WTC11 (cell line): ENCODE results near the gene ACYP2. TPM values are rescaled to one million over a fixed set of nuclear protein-coding genes. Genes with fewer than 3 reads are reported as not detected.
A peak's percentile ranks its signal among the peaks of the same experiment; 100 is the strongest.

Experiments used
- ATAC-seq: fragments of 200-7000 bp; cut with Tn5 transposase; 2 replicates; pipeline ENCODE4 v1.10.0; 2021; ENCODE audit warnings: mild to moderate bottlenecking, moderate library complexity
- CTCF ChIA-PET: fragments of 300-600 bp; sonication (Branson Sonifier 250); formaldehyde crosslinking; loops from one replicate; lab custom pipeline; 2021; ENCODE audit warnings: antibody characterized with exemption; lab: Charles Lee
- POLR2A ChIA-PET: fragments of 350-600 bp; sonication (Branson Sonifier 250); formaldehyde crosslinking; loops from one replicate; lab custom pipeline; 2021; ENCODE audit warnings: antibody characterized with exemption; lab: Charles Lee
- DNase-seq: peaks from one replicate; pipeline ENCODE4 v3.0.0; 2021; ENCODE audit warnings: low spot score
- H3K27ac Mint-ChIP-seq: 2 replicates; pipeline ENCODE4 v1.8.0; 2021; ENCODE audit warnings: mixed read lengths
- H3K27me3 Mint-ChIP-seq: 2 replicates; pipeline ENCODE4 v1.8.0; 2021; ENCODE audit warnings: low read depth, mild to moderate bottlenecking, moderate library complexity, mixed read lengths
- H3K36me3 Mint-ChIP-seq: 2 replicates; pipeline ENCODE4 v1.8.0; 2021; ENCODE audit warnings: mixed read lengths
- H3K4me1 Mint-ChIP-seq: 2 replicates; pipeline ENCODE4 v1.8.0; 2022; ENCODE audit warnings: mixed read lengths
- H3K4me3 Mint-ChIP-seq: 2 replicates; pipeline ENCODE4 v1.8.0; 2021; ENCODE audit warnings: mild to moderate bottlenecking, moderate library complexity, mixed read lengths
- H3K9me3 Mint-ChIP-seq: 2 replicates; pipeline ENCODE4 v1.8.0; 2021; ENCODE audit warnings: mixed read lengths
- CREB1 ChIP-seq: sonication (generic); formaldehyde crosslinking; IDR thresholded peaks from 2 replicates; pipeline ENCODE4 v1.8.0; 2023; ENCODE audit warnings: mild to moderate bottlenecking, missing genetic modification reagents
- CREM ChIP-seq: sonication (generic); formaldehyde crosslinking; IDR thresholded peaks from 2 replicates; pipeline ENCODE4 v1.8.1; 2022; ENCODE audit warnings: mild to moderate bottlenecking, missing genetic modification reagents, moderate library complexity
- ESRRA ChIP-seq: sonication (generic); formaldehyde crosslinking; IDR thresholded peaks from 2 replicates; pipeline ENCODE4 v1.8.1; 2022; ENCODE audit warnings: mild to moderate bottlenecking, missing genetic modification reagents, borderline replicate concordance
- TCF7 ChIP-seq: sonication (generic); formaldehyde crosslinking; IDR thresholded peaks from 2 replicates; pipeline ENCODE4 v1.8.0; 2022; ENCODE audit warnings: mild to moderate bottlenecking, low read depth, missing genetic modification reagents, moderate library complexity
- ZNF317 ChIP-seq: sonication (generic); formaldehyde crosslinking; IDR thresholded peaks from 2 replicates; pipeline ENCODE4 v1.8.1; 2023; ENCODE audit warnings: low read depth, mild to moderate bottlenecking, moderate library complexity, missing genetic modification reagents, borderline replicate concordance
- ZNF423 ChIP-seq: fragments of 250-450 bp; sonication (Bioruptor Pico); IDR thresholded peaks from 2 replicates; pipeline ENCODE4 v2.1.2; 2022; ENCODE audit warnings: mild to moderate bottlenecking, moderate library complexity
- ZNF671 ChIP-seq: fragments of 250-450 bp; sonication (Bioruptor Pico); IDR thresholded peaks from 2 replicates; pipeline ENCODE4 v1.8.0; 2021; ENCODE audit warnings: mild to moderate bottlenecking
- total RNA-seq: library from RNA; stranded (reverse); gene quantifications from 3 replicates; pipeline ENCODE4 v1.2.3, GENCODE V29; 2021
- TF ChIP-seq, protein P1 (sequence below): fragments of 250-450 bp; sonication (Bioruptor Pico); IDR thresholded peaks from 2 replicates; pipeline ENCODE4 v1.9.0; 2021; ENCODE audit warnings: moderate library complexity, mild to moderate bottlenecking, inconsistent platforms, borderline replicate concordance
- TF ChIP-seq, protein P2 (sequence below): sonication (generic); formaldehyde crosslinking; IDR thresholded peaks from 2 replicates; pipeline ENCODE4 v1.8.1; 2022; ENCODE audit warnings: low read depth, missing genetic modification reagents, borderline replicate concordance
- TF ChIP-seq, protein P3 (sequence below): sonication (generic); formaldehyde crosslinking; IDR thresholded peaks from 2 replicates; pipeline ENCODE4 v1.8.0; 2022; ENCODE audit warnings: mild to moderate bottlenecking, missing genetic modification reagents
- TF ChIP-seq, protein P4 (sequence below): fragments of 250-450 bp; sonication (Bioruptor Pico); IDR thresholded peaks from 2 replicates; pipeline ENCODE4 v1.8.0; 2021; ENCODE audit warnings: mild to moderate bottlenecking
- TF ChIP-seq, protein P5 (sequence below): sonication (generic); formaldehyde crosslinking; conservative IDR thresholded peaks from 2 replicates; pipeline ENCODE4 v1.8.1; 2023; ENCODE audit warnings: mild to moderate bottlenecking, low read depth, missing genetic modification reagents, moderate library complexity

The ACYP2 gene
- total RNA-seq, 1 experiment from 2014 or later: 4.4 TPM

DNA sequence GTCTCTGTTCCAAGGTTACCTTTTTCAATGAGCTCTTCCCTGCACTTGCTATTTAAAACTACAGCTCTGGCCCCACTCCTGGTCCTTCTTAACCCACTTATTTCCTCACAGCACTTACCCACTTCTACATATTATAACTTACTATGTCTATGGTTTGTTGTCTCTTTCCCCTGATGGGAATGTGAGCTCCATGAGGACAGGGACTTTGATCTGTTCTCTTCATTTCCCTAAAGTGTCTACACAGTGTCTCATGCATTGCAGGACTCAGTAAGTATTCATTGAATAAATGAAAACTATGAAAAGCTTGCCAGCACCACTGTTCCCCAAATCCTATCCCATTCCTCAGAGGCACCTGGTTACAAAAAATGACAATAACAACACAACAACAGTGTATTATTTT lies 18.3 kb upstream of the ACYP2 start:
- no peak for DNase-seq

DNA sequence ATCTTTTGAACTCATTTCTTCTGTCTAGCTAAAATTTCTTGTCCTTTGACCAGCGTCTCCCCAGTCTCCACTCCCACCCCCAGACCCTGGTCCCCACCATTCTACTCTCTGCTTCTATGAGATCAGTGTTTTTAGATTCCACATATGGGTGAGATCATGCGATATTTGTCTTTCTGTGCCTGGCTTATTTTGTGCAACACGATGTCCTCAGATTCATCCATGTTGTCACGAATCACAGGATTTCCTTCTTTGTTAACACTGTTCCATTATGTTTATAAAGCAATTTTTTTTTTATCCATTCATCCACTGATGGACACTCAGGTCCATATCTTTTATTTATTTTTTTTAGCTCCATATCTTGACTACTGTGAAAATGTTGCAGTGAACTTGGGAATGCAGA lies 16.0 kb upstream of the ACYP2 start:
- H3K9me3 Mint-ChIP-seq: peaks cover 7% of the 10 kb centered on the region
- peaks cover 7% of the 10 kb centered on the region for H3K36me3 Mint-ChIP-seq
- H3K4me1 Mint-ChIP-seq: peaks cover 6% of the 10 kb centered on the region
- H3K4me3 Mint-ChIP-seq: no peak overlapping the region
- DNase-seq (no peak), ATAC-seq (no peak)
- TF ChIP-seq, protein P1, sequence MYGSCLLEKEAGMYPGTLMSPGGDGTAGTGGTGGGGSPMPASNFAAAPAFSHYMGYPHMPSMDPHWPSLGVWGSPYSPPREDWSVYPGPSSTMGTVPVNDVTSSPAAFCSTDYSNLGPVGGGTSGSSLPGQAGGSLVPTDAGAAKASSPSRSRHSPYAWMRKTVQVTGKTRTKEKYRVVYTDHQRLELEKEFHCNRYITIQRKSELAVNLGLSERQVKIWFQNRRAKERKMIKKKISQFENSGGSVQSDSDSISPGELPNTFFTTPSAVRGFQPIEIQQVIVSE (CRISPR knock-in tag): no peak
- TF ChIP-seq ESRRA (CRISPR knock-in tag): no peak
- TF ChIP-seq, protein P2, sequence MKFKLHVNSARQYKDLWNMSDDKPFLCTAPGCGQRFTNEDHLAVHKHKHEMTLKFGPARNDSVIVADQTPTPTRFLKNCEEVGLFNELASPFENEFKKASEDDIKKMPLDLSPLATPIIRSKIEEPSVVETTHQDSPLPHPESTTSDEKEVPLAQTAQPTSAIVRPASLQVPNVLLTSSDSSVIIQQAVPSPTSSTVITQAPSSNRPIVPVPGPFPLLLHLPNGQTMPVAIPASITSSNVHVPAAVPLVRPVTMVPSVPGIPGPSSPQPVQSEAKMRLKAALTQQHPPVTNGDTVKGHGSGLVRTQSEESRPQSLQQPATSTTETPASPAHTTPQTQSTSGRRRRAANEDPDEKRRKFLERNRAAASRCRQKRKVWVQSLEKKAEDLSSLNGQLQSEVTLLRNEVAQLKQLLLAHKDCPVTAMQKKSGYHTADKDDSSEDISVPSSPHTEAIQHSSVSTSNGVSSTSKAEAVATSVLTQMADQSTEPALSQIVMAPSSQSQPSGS: no peak
- no peak for TF ChIP-seq ZNF317 (CRISPR knock-in tag)
- no peak for TF ChIP-seq ZNF671 (CRISPR knock-in tag)
- TF ChIP-seq, protein P3, sequence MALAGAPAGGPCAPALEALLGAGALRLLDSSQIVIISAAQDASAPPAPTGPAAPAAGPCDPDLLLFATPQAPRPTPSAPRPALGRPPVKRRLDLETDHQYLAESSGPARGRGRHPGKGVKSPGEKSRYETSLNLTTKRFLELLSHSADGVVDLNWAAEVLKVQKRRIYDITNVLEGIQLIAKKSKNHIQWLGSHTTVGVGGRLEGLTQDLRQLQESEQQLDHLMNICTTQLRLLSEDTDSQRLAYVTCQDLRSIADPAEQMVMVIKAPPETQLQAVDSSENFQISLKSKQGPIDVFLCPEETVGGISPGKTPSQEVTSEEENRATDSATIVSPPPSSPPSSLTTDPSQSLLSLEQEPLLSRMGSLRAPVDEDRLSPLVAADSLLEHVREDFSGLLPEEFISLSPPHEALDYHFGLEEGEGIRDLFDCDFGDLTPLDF (CRISPR knock-in tag): no peak
- no peak for TF ChIP-seq CREB1 (CRISPR knock-in tag)
- CTCF ChIA-PET: no interaction called here
- H3K27ac Mint-ChIP-seq: no peak overlapping the region
- peaks cover 4% of the 10 kb centered on the region; the same call in 1 of the 2 replicates for H3K27me3 Mint-ChIP-seq
- POLR2A ChIA-PET: no interaction called here

More for the DNA sequence above, 18.3 kb upstream of the ACYP2 start:
- Mint-ChIP-seq H3K9me3 (peaks cover 10% of the 10 kb centered on the region), H3K27me3 (peaks cover 4% of the 10 kb centered on the region; the same call in 1 of the 2 replicates), H3K4me3 (no peak overlapping the region), H3K27ac (peak overlapping the region; percentile 17; the same call in 1 of the 2 replicates), H3K36me3 (peaks cover 10% of the 10 kb centered on the region), H3K4me1 (peaks cover 10% of the 10 kb centered on the region)
- ChIA-PET CTCF (interaction anchor here (0.6 to 0.9 kb wide), 2 partner anchors 10 to 694 kb away, joined by 3 read pairs; no protein-coding TSS in a partner anchor), POLR2A (no interaction called here)
- no peak for ATAC-seq
- no peak for TF ChIP-seq TCF7 (CRISPR knock-in tag)
- TF ChIP-seq, protein P4, sequence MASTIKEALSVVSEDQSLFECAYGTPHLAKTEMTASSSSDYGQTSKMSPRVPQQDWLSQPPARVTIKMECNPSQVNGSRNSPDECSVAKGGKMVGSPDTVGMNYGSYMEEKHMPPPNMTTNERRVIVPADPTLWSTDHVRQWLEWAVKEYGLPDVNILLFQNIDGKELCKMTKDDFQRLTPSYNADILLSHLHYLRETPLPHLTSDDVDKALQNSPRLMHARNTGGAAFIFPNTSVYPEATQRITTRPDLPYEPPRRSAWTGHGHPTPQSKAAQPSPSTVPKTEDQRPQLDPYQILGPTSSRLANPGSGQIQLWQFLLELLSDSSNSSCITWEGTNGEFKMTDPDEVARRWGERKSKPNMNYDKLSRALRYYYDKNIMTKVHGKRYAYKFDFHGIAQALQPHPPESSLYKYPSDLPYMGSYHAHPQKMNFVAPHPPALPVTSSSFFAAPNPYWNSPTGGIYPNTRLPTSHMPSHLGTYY: no peak

DNA sequence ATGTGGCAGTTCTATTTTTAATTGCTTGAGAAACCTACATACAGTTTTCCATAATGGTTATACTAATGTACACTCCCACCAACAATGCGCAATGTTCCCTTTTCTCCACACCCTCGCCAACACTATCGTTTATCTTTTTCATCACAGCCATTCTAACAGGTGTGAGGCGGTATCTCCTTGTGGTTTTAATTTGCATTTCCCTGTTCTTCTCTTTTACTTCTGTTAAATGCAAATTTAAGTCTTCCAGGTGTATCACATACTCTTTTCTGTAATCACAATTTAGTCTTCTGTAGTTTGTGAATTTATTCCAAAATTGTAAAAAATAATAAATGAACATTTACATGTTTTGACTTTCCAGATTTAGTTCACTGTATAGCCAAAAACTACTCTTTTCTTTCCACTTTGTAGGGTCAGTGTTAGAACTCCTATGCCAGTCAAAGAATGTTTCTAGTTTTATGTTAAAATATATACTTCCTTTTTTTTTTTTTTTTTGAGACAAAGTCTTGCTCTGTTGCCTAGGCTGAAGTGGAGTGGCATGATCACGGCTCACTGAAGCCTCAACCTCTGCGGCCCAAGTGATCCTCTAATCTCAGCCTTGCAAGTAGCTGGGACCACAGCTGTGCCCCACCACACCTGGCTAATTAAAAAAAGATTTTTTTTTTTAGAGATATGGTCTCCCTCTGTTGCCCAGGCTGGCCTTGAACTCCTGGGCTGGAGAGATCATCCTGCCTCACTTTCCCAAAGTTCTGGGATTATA lies 15.4 kb upstream of the ACYP2 start:
- no peak for ATAC-seq
- Mint-ChIP-seq H3K4me1 (peaks cover 6% of the 10 kb centered on the region), H3K27me3 (peaks cover 4% of the 10 kb centered on the region; the same call in 1 of the 2 replicates)
- POLR2A ChIA-PET: interaction anchor here (0.7 kb wide), 2 partner anchors 245 to 376 kb away, joined by 3 to 5 read pairs; no protein-coding TSS in a partner anchor
- CTCF ChIA-PET: no interaction called here
- TF ChIP-seq, protein P5, sequence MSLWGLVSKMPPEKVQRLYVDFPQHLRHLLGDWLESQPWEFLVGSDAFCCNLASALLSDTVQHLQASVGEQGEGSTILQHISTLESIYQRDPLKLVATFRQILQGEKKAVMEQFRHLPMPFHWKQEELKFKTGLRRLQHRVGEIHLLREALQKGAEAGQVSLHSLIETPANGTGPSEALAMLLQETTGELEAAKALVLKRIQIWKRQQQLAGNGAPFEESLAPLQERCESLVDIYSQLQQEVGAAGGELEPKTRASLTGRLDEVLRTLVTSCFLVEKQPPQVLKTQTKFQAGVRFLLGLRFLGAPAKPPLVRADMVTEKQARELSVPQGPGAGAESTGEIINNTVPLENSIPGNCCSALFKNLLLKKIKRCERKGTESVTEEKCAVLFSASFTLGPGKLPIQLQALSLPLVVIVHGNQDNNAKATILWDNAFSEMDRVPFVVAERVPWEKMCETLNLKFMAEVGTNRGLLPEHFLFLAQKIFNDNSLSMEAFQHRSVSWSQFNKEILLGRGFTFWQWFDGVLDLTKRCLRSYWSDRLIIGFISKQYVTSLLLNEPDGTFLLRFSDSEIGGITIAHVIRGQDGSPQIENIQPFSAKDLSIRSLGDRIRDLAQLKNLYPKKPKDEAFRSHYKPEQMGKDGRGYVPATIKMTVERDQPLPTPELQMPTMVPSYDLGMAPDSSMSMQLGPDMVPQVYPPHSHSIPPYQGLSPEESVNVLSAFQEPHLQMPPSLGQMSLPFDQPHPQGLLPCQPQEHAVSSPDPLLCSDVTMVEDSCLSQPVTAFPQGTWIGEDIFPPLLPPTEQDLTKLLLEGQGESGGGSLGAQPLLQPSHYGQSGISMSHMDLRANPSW: no peak
- TF ChIP-seq CREM: no peak
- TF ChIP-seq ZNF423 (CRISPR knock-in tag): no peak
- TF ChIP-seq, all 79 proteins: peak for 0
- Mint-ChIP-seq H3K36me3 (peaks cover 7% of the 10 kb centered on the region), H3K4me3 (no peak overlapping the region), H3K9me3 (peaks cover 7% of the 10 kb centered on the region), H3K27ac (no peak overlapping the region)
- DNase-seq: no peak
